ENCODE results near the gene SYDE2.
"Not testable (repeated sequence)": the region's sequence is repeated elsewhere in the genome, so short reads cannot be mapped to it uniquely, and the experiment has no call there.

Gene SYDE2

DNA sequence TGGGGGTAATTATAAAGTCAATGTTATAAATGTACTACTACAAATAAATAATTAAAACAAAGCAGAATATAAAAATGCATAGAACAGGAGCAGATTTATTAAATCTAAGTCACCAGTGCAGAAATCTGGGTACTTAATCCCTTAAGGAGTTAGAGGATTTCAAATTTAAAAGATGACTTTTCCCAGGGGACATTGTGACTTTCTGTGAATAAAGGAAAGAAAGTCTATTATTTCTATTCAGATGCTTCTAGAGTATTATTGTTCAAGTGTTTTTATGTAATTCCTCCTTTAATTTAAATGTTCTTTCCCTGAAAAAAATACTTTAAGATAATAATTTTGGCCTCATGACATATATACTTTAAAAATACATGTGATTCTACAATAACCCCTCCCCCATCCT is 43.4 kb downstream of the SYDE2 start:
- no peak for DNase-seq

GRCh38 chr1:85153149-85153891 is 47.5 kb downstream of the SYDE2 start:
- DNase-seq: no peak

DNA sequence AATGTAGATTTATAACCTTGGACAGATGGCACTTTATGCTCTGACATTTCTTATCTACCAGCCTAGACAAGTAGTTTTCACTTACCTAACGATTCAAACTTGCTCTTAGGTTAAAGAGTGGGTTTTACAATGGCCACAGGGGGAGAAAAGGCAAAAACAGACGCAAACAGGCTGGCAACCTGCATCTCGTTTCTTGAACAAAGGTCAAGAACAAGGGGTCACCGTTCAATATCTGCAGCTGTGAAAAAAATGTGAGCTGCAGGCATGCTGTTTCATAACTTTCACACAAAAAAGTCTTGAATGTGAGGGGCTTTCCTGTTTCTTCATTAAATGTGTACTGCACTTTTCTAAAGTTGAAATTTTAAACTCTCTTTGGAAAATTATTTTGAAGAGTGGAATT is 49.4 kb downstream of the SYDE2 start:
- no peak for DNase-seq

GRCh38 chr1:85149805-85150204 is 51.0 kb downstream of the SYDE2 start:
- no peak for DNase-seq

GRCh38 chr1:85148524-85149250 is 52.1 kb downstream of the SYDE2 start:
- DNase-seq: peak; percentile 73

GRCh38 chr1:85146972-85147359 is 53.9 kb downstream of the SYDE2 start:
- DNase-seq: no peak

GRCh38 chr1:85146298-85146971 is 54.4 kb downstream of the SYDE2 start:
- not testable (repeated sequence) for DNase-seq

- DNase-seq: no peak
Observed at GRCh38 chr1:85144351-85144750, 56.5 kb downstream of the SYDE2 start.

- no peak for DNase-seq
Observed at GRCh38 chr1:85142753-85143152, 58.1 kb downstream of the SYDE2 start.

DNA sequence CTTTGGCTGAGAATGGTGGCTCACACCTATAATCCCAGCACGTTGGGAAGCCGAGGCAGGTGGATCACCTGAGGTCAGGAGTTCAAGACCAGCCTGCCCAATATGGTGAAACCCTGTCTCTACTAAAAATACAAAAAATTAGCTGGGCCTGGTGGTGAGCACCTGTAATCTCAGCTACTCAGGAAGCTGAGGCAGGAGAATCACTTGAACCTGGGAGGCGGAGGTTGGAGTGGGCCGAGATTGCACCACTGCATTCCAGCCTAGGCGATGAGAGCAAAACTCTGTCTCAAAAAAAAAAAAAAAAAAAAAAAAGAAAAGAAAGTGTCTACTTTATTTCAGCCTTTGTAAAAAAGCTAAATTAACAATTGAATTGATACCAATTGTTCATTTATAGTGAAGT is 62.4 kb downstream of the SYDE2 start:
- DNase-seq: not testable (repeated sequence)

GRCh38 chr1:85137660-85138059 is 63.2 kb downstream of the SYDE2 start:
- DNase-seq: no peak

GRCh38 chr1:85135392-85135798 is 65.4 kb downstream of the SYDE2 start:
- DNase-seq: no peak

DNA sequence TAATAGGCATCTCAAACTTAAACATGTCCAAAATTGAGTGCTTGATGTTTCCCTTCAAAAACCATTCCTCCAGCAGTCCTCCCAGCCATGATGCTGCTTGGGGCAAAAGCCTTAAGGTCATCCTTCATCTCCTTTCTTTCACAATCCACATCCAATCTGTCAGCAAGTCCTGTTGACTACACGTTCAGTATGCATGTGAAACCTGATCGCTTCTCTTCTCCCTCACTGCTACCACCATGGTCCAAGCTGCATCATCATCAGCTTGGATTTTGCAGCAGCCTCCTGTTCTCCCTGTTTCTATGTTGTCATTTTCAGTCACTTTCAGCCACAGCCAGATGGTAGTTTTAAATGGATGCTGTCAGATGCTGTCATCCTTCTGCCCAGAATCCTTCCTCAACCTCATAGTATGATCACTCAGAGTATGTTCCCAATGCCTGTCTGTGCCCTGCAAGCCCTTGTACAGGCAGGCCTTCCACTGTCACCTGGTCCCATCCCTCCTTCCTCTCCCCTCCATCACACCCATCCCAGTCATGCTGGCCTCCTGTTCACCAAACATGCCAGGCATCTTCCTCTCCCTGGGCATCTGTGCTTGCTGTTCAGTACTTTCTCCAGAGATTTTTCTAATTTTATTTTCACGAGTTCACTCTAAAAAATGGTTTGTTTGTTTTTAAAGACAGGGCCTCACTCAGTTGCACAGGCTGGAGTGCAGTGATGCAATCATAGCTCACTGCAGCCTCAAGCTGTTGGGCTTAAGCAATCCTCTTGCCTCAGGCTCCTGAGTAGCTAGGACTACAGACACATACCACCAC is 66.0 kb downstream of the SYDE2 start:
- peak; percentile 47 for DNase-seq

DNA sequence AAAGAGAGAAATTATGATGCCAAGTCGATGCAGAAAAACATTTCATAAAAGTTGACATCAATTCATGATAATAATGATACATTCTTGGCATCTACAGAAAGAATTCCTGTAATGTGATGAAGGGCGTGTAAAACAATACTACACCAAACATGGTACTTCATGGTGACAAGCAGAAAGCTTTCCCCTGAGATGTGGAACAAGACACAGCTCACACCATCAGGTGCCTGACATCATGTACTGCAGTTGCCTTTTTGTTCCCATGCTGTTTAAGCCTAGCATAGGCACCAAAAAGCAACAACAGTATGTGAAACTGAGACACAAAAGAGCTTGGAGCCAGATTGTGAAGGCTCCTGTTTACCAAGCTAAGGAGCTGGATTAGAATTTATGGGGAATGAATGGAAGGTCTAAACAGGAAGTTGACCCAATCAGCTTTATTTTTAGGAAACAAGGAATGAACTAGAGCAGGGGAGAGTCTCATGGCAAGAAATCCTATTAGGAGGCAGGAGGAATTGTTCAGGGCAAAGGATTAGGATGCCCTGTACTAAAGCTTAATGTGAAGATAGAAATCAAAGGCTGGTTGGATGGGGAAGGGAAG is 67.2 kb downstream of the SYDE2 start:
- DNase-seq: no peak

- DNase-seq: no peak
Observed at GRCh38 chr1:85132078-85132720, 68.6 kb downstream of the SYDE2 start.

DNA sequence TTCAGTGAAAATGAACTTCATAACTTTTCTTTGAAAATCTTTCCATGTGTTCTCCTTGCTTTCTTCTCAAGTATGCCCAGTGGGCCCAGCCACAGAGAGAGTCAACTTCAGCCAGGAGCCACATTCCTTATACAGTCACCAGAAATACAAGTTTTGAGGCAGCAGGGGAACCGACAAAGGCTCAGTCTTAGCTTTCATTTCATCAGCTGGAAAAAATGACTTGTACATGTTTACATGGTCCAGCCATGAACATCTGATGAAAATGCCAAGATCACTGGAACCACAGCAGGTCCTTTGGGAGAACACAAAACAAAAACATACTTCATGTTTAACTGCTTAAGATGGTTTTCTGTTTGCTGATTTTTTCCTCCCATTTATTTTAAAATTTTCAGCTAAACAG is 72.5 kb downstream of the SYDE2 start:
- no peak for DNase-seq

DNA sequence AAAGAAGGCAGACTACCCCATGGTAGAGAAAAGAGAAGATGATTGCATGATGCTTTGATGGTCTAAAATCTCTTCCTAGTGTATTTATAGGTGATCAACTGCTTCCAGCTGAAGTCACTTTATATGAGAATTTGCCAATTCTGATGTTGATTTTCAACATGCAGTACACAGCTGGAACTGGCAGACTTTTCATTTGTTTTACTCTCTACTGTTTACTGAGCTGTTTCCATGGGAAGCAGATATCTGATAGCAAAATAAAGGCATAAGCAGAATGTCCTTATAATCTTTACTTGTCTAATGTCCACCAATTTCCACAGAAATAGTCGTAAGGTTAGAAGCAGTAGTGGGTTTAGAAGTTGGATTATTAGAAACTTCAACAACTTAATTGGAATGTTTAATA is 74.9 kb downstream of the SYDE2 start:
- no peak for DNase-seq

DNA sequence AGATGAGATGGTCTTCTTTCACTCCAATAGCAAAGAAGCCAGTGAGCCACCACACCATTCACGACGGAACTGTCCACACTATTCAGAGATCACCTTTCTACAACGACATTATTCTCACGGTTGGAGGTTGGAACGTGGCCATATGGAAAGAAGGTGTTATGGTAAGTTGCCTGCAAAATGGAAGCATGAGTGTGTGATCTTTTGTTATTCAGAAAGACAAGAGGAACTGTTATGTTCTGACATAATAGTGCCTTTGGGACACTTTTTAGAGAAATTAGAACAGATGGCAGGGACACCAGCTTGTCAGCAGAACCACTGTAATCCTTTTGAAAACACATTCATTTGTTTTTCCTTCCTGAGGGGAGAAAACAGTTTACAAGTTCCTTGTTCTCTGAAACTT is 76.7 kb downstream of the SYDE2 start:
- no peak for DNase-seq

DNA sequence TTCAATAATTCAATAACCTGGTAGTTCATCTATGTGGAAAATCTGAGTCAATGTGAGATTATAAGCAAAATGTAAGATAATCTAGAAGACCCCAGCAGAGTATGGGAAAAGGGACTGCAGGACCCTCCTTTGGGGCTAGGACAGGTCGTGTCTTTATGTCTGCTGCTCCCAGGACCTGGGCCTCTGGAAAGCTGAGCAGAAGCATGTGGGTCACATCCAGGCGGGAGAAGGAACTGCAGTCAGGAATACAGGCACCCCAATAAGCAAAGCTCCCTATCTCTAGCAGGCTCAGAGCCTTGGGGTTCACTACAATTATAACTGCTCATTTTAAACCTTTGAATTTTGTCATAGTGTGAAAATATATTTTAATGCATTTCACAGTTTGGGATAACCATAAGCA is 78.6 kb downstream of the SYDE2 start:
- no peak for DNase-seq

DNA sequence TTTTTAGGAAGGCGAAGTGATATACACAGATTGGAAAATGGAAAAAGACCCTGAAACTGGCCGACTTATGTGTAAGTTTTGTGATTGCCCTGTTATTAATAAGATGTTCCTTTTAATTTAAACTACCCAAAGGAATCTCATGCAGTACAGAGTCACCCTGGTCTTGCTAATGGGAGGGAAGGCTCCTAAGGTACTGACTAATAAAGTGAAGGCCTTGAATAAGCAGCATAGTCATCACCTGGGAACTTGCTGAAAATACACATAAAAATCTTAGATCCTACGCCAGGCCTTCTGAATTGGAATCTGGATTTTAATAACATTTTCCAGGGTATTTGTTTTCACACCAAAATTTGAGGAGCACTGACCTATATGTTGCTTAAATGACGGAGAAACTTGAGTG is 79.1 kb downstream of the SYDE2 start:
- no peak for DNase-seq

GRCh38 chr1:85118751-85119150 is 82.1 kb downstream of the SYDE2 start:
- DNase-seq: no peak

DNA sequence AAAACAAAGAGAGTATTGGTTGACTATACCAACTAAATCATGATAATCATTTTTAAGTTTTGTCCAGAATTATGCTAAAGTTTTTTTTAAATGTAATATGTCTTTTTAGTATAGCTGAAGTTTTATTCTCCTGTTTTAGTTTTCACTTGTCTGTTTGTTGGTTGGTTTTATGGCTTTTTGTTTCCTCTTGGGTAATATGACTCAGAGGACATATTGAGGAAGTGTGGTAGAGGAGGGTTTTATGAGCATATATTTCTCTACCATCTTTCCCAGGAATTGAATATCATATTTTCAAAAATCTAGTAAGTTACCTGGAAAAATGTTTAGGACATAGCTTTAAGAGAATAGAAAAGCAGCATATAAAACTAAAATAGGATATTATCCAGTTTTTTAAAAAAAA is 84.0 kb downstream of the SYDE2 start:
- peak; percentile 69 for DNase-seq
